IMR-90 (cell line): ENCODE measurements around the gene GAS2L2.

Experiments
- BHLHE40 ChIP-seq: fragments of 150-350 bp; IDR thresholded peaks from 2 replicates; pipeline ENCODE4 v1.6.1; 2016; ENCODE audit warnings: mild to moderate bottlenecking, low read depth, low read length
- CEBPB ChIP-seq: IDR thresholded peaks from 2 replicates; pipeline ENCODE4 v1.6.1; 2012; ENCODE audit warnings: low read depth, low read length, improper control_type of control experiment
- CHD1 ChIP-seq: IDR thresholded peaks from 2 replicates; pipeline ENCODE4 v1.6.1; 2012; ENCODE audit warnings: low read depth, low read length, improper control_type of control experiment
- FOS ChIP-seq: fragments of 150-350 bp; IDR thresholded peaks from 2 replicates; pipeline ENCODE4 v1.6.1; 2016; ENCODE audit warnings: low read depth, low read length
- MAZ ChIP-seq: IDR thresholded peaks from 2 replicates; pipeline ENCODE4 v1.6.1; 2012; ENCODE audit warnings: low read depth, mild to moderate bottlenecking, low read length, improper control_type of control experiment, moderate library complexity, borderline replicate concordance
- NFE2L2 ChIP-seq: fragments of 150-350 bp; IDR thresholded peaks from 2 replicates; pipeline ENCODE4 v1.6.1; 2016; ENCODE audit warnings: low read depth, mild to moderate bottlenecking, low read length
- POLR2A ChIP-seq: IDR thresholded peaks from 2 replicates; pipeline ENCODE4 v1.6.1; 2012; ENCODE audit warnings: mild to moderate bottlenecking, low read depth, low read length
- RAD21 ChIP-seq: IDR thresholded peaks from 2 replicates; pipeline ENCODE4 v1.6.1; 2012; ENCODE audit warnings: low read length, improper control_type of control experiment
- RCOR1 ChIP-seq: IDR thresholded peaks from 2 replicates; pipeline ENCODE4 v1.6.1; 2012; ENCODE audit warnings: mild to moderate bottlenecking, low read length, improper control_type of control experiment; ENCODE audit not compliant: insufficient replicate concordance
- SMC3 ChIP-seq: fragments of 150-350 bp; IDR thresholded peaks from 2 replicates; pipeline ENCODE4 v1.6.1; 2016; ENCODE audit warnings: low read depth, mild to moderate bottlenecking, antibody characterized with exemption, low read length, moderate library complexity
- TF ChIP-seq, protein P1 (sequence below): conservative IDR thresholded peaks from 2 replicates; pipeline ENCODE4 v1.5.1; 2012; ENCODE audit warnings: mild to moderate bottlenecking, low read depth, low read length, improper control_type of control experiment
- TF ChIP-seq, protein P2 (sequence below): fragments of 150-350 bp; IDR thresholded peaks from 2 replicates; pipeline ENCODE4 v1.6.1; 2017; ENCODE audit warnings: mild to moderate bottlenecking, antibody characterized with exemption, low read length, low read depth

DNA sequence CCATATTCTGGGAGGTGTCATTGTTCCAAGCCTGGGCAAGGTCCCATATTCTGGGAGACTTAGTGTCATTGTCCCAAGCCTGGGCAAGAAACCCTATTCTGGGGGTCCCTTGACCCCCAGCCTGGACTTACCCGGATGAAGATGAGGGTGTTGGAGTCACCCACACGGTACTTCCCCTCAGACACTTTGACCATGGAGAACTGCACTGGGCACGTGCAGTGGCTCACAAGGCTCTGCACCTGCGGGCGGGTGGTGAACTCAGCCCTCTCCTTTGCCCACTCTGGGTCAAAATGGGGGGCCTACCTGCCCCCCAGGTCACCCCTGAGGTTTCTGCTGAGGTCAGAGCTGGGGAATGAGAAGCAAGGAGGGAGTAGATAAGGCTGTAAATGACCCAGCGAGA is 4.1 kb downstream of the GAS2L2 start:
- TF ChIP-seq, protein P1, sequence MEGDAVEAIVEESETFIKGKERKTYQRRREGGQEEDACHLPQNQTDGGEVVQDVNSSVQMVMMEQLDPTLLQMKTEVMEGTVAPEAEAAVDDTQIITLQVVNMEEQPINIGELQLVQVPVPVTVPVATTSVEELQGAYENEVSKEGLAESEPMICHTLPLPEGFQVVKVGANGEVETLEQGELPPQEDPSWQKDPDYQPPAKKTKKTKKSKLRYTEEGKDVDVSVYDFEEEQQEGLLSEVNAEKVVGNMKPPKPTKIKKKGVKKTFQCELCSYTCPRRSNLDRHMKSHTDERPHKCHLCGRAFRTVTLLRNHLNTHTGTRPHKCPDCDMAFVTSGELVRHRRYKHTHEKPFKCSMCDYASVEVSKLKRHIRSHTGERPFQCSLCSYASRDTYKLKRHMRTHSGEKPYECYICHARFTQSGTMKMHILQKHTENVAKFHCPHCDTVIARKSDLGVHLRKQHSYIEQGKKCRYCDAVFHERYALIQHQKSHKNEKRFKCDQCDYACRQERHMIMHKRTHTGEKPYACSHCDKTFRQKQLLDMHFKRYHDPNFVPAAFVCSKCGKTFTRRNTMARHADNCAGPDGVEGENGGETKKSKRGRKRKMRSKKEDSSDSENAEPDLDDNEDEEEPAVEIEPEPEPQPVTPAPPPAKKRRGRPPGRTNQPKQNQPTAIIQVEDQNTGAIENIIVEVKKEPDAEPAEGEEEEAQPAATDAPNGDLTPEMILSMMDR: no peak
- no peak for TF ChIP-seq CHD1
- no peak for TF ChIP-seq MAZ
- TF ChIP-seq CEBPB: no peak
- TF ChIP-seq POLR2A: no peak
- TF ChIP-seq FOS: no peak
- no peak for TF ChIP-seq NFE2L2
- TF ChIP-seq SMC3: no peak
- TF ChIP-seq RAD21: no peak
- no peak for TF ChIP-seq BHLHE40
- TF ChIP-seq, protein P2, sequence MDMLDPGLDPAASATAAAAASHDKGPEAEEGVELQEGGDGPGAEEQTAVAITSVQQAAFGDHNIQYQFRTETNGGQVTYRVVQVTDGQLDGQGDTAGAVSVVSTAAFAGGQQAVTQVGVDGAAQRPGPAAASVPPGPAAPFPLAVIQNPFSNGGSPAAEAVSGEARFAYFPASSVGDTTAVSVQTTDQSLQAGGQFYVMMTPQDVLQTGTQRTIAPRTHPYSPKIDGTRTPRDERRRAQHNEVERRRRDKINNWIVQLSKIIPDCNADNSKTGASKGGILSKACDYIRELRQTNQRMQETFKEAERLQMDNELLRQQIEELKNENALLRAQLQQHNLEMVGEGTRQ: no peak
- no peak for TF ChIP-seq RCOR1
